GM12878 (cell line): ENCODE results near the gene GFPT1. TPM values are rescaled to one million over a fixed set of nuclear protein-coding genes. Genes with fewer than 3 reads are reported as not detected.

Source experiments
- ATAC-seq: fragments of 200-7000 bp; cut with Tn5 transposase; 3 replicates; pipeline ENCODE4 v1.9.1; 2020; ENCODE audit warnings: mild to moderate bottlenecking, moderate library complexity
- BruUV-seq: library from RNA; stranded (reverse); fragments of 400-500 nt; replicated peaks from 2 replicates; lab custom pipeline; 2021; lab: Mats Ljungman, UMichigan
- CTCF ChIA-PET: fragments of 300-600 bp; sonication (Branson Sonifier 250); formaldehyde crosslinking; extraction: SDS; loops from one replicate; lab custom pipeline; 2021; ENCODE audit warnings: inconsistent platforms; lab: Yijun Ruan, JAX
- POLR2A ChIA-PET: fragments of 350-600 bp; formaldehyde crosslinking; extraction: SDS; loops from one replicate; lab custom pipeline; 2021; ENCODE audit warnings: inconsistent platforms; lab: Charles Lee
- RAD21 ChIA-PET: fragments of 300-600 bp; sonication (Branson Sonifier 250); formaldehyde crosslinking; loops from one replicate; lab custom pipeline; 2023; ENCODE audit warnings: antibody characterized with exemption; ENCODE audit not compliant: unreplicated experiment; lab: Charles Lee
- SMC1A ChIA-PET: fragments of 300-600 bp; sonication (Branson Sonifier 250); formaldehyde crosslinking; loops from one replicate; lab custom pipeline; 2023; ENCODE audit not compliant: unreplicated experiment, uncharacterized antibody; lab: Charles Lee
- DNase-seq: peaks from one replicate; pipeline ENCODE4 v3.0.0-alpha.2; 2011; ENCODE audit warnings: low read depth, low spot score
- FAIRE-seq: peaks from 3 replicates; lab custom pipeline; 2011; peaks lifted over from hg19 to GRCh38; lab: Jason Lieb, UNC
- H2AFZ ChIP-seq: 2 replicates; pipeline ENCODE4 v1.6.0; 2011; ENCODE audit warnings: low read depth, low read length, control low read depth; ENCODE audit not compliant: control insufficient read depth
- H3K27ac ChIP-seq: 2 replicates; pipeline ENCODE4 v1.5.1; 2011; ENCODE audit warnings: control low read depth; ENCODE audit not compliant: control insufficient read depth, insufficient read depth
- H3K27me3 ChIP-seq, 2 experiments: replicated peaks in 1 of 2; 2 replicates each; pipeline versions ENCODE4 v1.6.0 to v1.6.1; 2011; ENCODE audit warnings: low read length in 1 of 2; ENCODE audit not compliant: control insufficient read depth in 2 of 2, insufficient read depth in 2 of 2
- H3K36me3 ChIP-seq, 2 experiments: 2 replicates each; pipeline ENCODE4 v1.5.1; 2011; ENCODE audit warnings: low read length in 1 of 2; ENCODE audit not compliant: control insufficient read depth in 2 of 2, insufficient read depth in 2 of 2
- H3K4me1 ChIP-seq: 2 replicates; pipeline ENCODE4 v1.6.1; 2011; ENCODE audit warnings: mild to moderate bottlenecking, low read length, moderate library complexity, mixed read lengths; ENCODE audit not compliant: control insufficient read depth, insufficient read depth
- H3K4me2 ChIP-seq: 2 replicates; pipeline ENCODE4 v1.6.0; 2011; ENCODE audit warnings: control low read depth; ENCODE audit not compliant: control insufficient read depth, insufficient read depth
- H3K4me3 ChIP-seq: fragments of 200-600 bp; sonication (generic); 2 replicates; pipeline ENCODE4 v1.5.1; 2016
- H3K79me2 ChIP-seq: 2 replicates; pipeline ENCODE4 v1.6.0; 2011; ENCODE audit warnings: low read length; ENCODE audit not compliant: control insufficient read depth, insufficient read depth
- H3K9ac ChIP-seq: 2 replicates; pipeline ENCODE4 v1.8.0; 2011; ENCODE audit warnings: low read length, control low read depth, mixed read lengths; ENCODE audit not compliant: control insufficient read depth, insufficient read depth
- H3K9me3 ChIP-seq: replicated peaks from 3 replicates; pipeline ENCODE4 v1.5.1; 2011; ENCODE audit warnings: mild to moderate bottlenecking, low read length; ENCODE audit not compliant: control insufficient read depth, insufficient read depth
- H4K20me1 ChIP-seq: 2 replicates; pipeline ENCODE4 v1.6.0; 2011; ENCODE audit not compliant: control insufficient read depth, insufficient read depth
- CBX3 ChIP-seq: fragments of 200-600 bp; sonication (generic); IDR thresholded peaks from 2 replicates; pipeline ENCODE4 v1.6.1; 2016; ENCODE audit warnings: low read depth, borderline replicate concordance
- CEBPB ChIP-seq, 2 experiments: fragments of 150-350 bp in 1 of 2; IDR thresholded peaks; 2 replicates each; pipeline ENCODE4 v1.6.1; 2012 to 2014; ENCODE audit warnings: low read depth in 2 of 2, low read length in 2 of 2, borderline replicate concordance in 1 of 2, inconsistent platforms in 1 of 2
- E4F1 ChIP-seq: fragments of 450-650 bp; IDR thresholded peaks from 2 replicates; pipeline ENCODE4 v1.6.1; 2018; ENCODE audit warnings: borderline replicate concordance, mild to moderate bottlenecking; ENCODE audit not compliant: partially characterized antibody
- ETV6 ChIP-seq, 2 experiments: fragments of 450-650 bp in 1 of 2; IDR thresholded peaks in 1 of 2; conservative IDR thresholded peaks in 1 of 2; 2 replicates each; pipeline ENCODE4 v1.6.1; 2014; ENCODE audit warnings: antibody characterized with exemption in 1 of 2, borderline replicate concordance in 1 of 2, low read depth in 1 of 2, mild to moderate bottlenecking in 1 of 2, moderate library complexity in 1 of 2
- GABPA ChIP-seq: IDR thresholded peaks from 2 replicates; pipeline ENCODE4 v1.6.1; 2014; ENCODE audit warnings: antibody characterized with exemption, low read depth, mild to moderate bottlenecking, inconsistent platforms
- HSF1 ChIP-seq: fragments of 150-350 bp; IDR thresholded peaks from 2 replicates; pipeline ENCODE4 v1.6.1; 2014; ENCODE audit warnings: mild to moderate bottlenecking, low read depth, low read length
- IKZF2 ChIP-seq, 2 experiments: fragments of 450-650 bp; IDR thresholded peaks; 2 replicates each; pipeline ENCODE4 v1.6.1; 2017; ENCODE audit warnings: mild to moderate bottlenecking in 2 of 2, moderate library complexity in 2 of 2
- JUNB ChIP-seq: IDR thresholded peaks from 2 replicates; pipeline ENCODE4 v1.6.1; 2016; ENCODE audit warnings: antibody characterized with exemption, mild to moderate bottlenecking
- JUND ChIP-seq: IDR thresholded peaks from 2 replicates; pipeline ENCODE4 v1.6.1; 2012; ENCODE audit warnings: low read depth, mild to moderate bottlenecking, low read length, improper control_type of control experiment, moderate library complexity
- KAT2A ChIP-seq: conservative IDR thresholded peaks from 2 replicates; pipeline ENCODE4 v1.6.1; 2011; ENCODE audit warnings: low read depth, low read length; ENCODE audit not compliant: control insufficient read depth
- NR2F1 ChIP-seq: fragments of 450-650 bp; conservative IDR thresholded peaks from 2 replicates; pipeline ENCODE4 v1.6.1; 2017; ENCODE audit warnings: mild to moderate bottlenecking
- WGBS: methylation state at CpG from one replicate; pipeline ENCODE4 v1.1.6; 2016; ENCODE audit warnings: low lambda C conversion rate; ENCODE audit not compliant: insufficient replicate concordance, insufficient coverage; ENCODE audit errors: missing lambda C conversion rate; 5-methylcytosine and 5-hydroxymethylcytosine counted together
- in situ Hi-C: fragments of 300-500 bp; cut with MboI; formaldehyde crosslinking; loops from 9 replicates; pipeline ENCODE4 v1.14.3; 2018; ENCODE audit warnings: mixed read lengths
- intact Hi-C: fragments of 100-400 bp; cut with micrococcal nuclease; formaldehyde crosslinking; loops from one replicate; pipeline ENCODE4 v1.14.2; 2022; ENCODE audit not compliant: unreplicated experiment
- polyA plus RNA-seq, 11 experiments: library from polyadenylated mRNA; depleted of rRNA in 4 of 11; unstranded in 6 of 11; stranded (reverse) in 5 of 11; fragments of >200 nt; fragmentation: Nextera tagmentation in 4 of 11; fragmentation: Illumina TruSeq in 1 of 11; extraction: Ambion mirVana in 4 of 11; extraction: Trizol in 1 of 11; gene quantifications; 1 replicate in 1 of 11; 2 replicates in 10 of 11; pipeline versions ENCODE4 v1.2.1 to v1.2.3, GENCODE V29; 2011 to 2016; ENCODE audit warnings: inconsistent platforms in 2 of 11, missing spikeins in 2 of 11, low read depth in 1 of 11
- total RNA-seq, 4 experiments: library from RNA; depleted of rRNA in 3 of 4; stranded (reverse); fragments of >200 nt in 3 of 4; fragmentation: Illumina TruSeq in 1 of 4; extraction: Trizol in 1 of 4; gene quantifications; 2 replicates each; pipeline versions ENCODE4 v1.2.1 to v1.2.3, GENCODE V29; 2013 to 2021

The GFPT1 gene
- total and polyA plus RNA-seq, 10 of the 15 experiments (the other 5 are each of a cell fraction or from before 2014, with no cell fraction given), result 10.1 to 95.2 (median 24.5) TPM

GRCh38 chr2:69315160-69315761, 71.8 kb downstream of the GFPT1 start (continued):
- TF ChIP-seq E4F1, result no peak
- no peak for TF ChIP-seq ETV6 (conservative IDR thresholded peaks at IDR 0.05 in 1 of 2, IDR thresholded peaks at IDR 0.05 in 1 of 2; ENCODE audit: borderline replicate concordance in 1 of 2, low read depth in 1 of 2)
- TF ChIP-seq IKZF2 (IDR thresholded peaks at IDR 0.05), result no peak

GRCh38 chr2:69311024-69311416, 76.0 kb downstream of the GFPT1 start:
- 0 out of 2 replicates have a peak, but pooled peaks cover 5% of the 10 kb centered on the region for H3K4me1 ChIP-seq
- H3K27me3 ChIP-seq, result peaks cover 0 to 12% of the 10 kb centered on the region in 2 experiments; a peak in 3 of 4 replicates
- H2AFZ ChIP-seq, result no peak overlapping the region
- H3K9me3 ChIP-seq, result no peaks in the 10 kb centered on the region
- ChIA-PET SMC1A (no interaction called here), POLR2A (no interaction called here)
- no peak for ATAC-seq
- no peaks in the 10 kb centered on the region for H3K36me3 ChIP-seq
- in situ Hi-C loops, result loop anchor here (5.0 kb wide), 1 partner anchor 289 kb away; no protein-coding TSS in a partner anchor
- 50% methylated on average over 2 of the region's 2 CpGs for WGBS
- H4K20me1 ChIP-seq, result no peaks in the 10 kb centered on the region
- DNase-seq, result no peak
- H3K4me3 ChIP-seq, result no peak overlapping the region
- no peaks in the 10 kb centered on the region for H3K79me2 ChIP-seq
- TF ChIP-seq CBX3 (no peak), JUNB (no peak), GABPA (no peak), NR2F1 (no peak), KAT2A (no peak), CEBPB (IDR thresholded peaks at IDR 0.05; ENCODE audit: borderline replicate concordance in 1 of 2, low read depth in 2 of 2, low read length in 2 of 2) (no peak), HSF1 (no peak), JUND (no peak)
- TF ChIP-seq, all 136 proteins: peak for 0
- no peak overlapping the region for H3K4me2 ChIP-seq
- intact Hi-C loops, result no loop called here
- ChIA-PET RAD21 (no interaction called here), CTCF (no interaction called here)
- no peak overlapping the region for H3K27ac ChIP-seq
- no peak for FAIRE-seq
- no peak overlapping the region for H3K9ac ChIP-seq
- BruUV-seq, result no TSS peak
